ENCODE measurements around the gene SLC44A4.
A peak's percentile ranks its signal among the peaks of the same experiment; 100 is the strongest.
"Not testable (repeated sequence)": the region's sequence is repeated elsewhere in the genome, so short reads cannot be mapped to it uniquely, and the experiment has no call there.

The SLC44A4 gene

DNA sequence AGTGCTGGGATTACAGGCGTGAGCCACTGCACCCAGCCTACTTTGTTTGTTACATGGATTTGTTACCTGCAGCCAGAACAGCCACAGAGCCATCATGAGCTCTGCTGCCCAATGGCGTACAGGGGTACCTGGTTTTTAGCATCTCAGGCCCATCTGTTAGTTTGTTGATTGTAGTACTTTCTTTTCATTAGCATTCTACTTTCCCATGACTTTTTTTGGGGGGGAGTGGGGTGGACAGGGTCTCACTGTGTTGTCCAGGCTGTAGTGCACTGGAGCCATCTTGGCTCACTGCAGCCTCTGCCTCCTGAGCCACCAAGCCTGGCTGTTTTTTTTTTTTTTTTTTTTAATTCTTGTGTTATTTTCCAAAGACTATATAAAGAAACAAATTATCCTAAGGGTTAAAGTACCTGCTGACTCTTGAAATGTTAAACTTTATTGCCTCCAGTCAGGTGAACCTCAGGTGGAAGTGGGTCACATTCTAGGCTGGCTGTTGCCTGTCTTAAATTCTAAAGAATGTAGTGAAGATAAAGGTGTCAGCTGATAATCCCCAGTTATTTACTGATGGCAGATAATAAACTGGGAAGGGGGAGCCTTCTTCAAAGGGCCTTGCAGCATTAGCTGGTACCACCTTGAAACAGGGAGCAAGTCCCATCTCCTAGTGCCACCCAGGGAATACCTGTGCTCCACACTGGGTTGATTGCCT is 31.4 kb downstream of the SLC44A4 start:
- DNase-seq = no peak
- TF ChIP-seq GATA1 (IDR thresholded peaks at IDR 0.05; ENCODE audit: low read depth, low read length) (no peak), POLR2A (IDR thresholded peaks at IDR 0.05; ENCODE audit: low read length) (no peak)

GRCh38 chr6:31844507-31844906 is 34.3 kb downstream of the SLC44A4 start:
- TF ChIP-seq POLR2A (IDR thresholded peaks at IDR 0.05; ENCODE audit: low read length) (no peak), GATA1 (IDR thresholded peaks at IDR 0.05; ENCODE audit: low read depth, low read length) (no peak)
- no peak for DNase-seq

DNA sequence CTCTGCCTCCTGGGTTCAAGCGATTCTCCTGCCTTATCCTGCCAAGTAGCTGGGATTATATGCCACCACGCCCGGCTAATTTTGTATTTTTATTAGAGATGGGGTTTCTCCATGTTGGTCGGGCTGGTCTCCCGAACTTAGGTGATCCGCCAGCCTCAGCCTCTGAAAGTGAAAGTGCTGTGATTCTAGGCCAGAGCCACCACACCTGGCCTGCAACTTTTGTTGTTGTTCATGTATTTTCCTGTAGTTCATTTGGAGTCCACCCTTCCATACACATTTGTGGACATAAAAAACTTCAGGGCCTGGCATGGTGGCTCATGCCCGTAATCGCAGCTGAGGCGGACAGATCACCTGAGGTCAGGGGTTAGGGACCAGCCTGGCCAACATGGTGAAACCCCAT is 36.7 kb downstream of the SLC44A4 start:
- DNase-seq = no peak

GRCh38 chr6:31839779-31840126 is 39.0 kb downstream of the SLC44A4 start:
- peak; percentile 6 for TF ChIP-seq POLR2A (IDR thresholded peaks at IDR 0.05; ENCODE audit: low read length)
- not testable (repeated sequence) for DNase-seq

More for the DNA sequence above, 36.7 kb downstream of the SLC44A4 start:
- no peak for TF ChIP-seq GATA1 (IDR thresholded peaks at IDR 0.05; ENCODE audit: low read depth, low read length)
- TF ChIP-seq POLR2A (IDR thresholded peaks at IDR 0.05; ENCODE audit: low read length) = no peak

DNA sequence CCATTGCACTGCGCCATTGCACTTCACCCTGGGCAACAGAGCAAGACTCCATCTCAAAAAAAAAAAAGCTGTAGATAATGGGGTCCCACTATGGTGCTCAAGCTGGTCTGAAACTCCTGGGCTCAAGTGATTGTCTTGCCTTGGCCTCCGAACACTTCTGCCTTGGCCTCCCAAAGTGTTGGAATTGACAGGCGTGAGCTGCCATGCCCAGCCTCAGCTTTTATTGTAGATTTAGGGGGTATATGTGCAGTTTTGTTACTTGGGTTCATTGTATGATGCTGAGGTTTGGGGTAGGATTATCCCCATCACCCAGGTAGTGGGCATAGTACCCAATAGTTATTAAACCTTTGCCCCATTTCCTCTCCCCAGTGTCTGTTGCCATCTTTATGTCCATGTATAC is 39.8 kb downstream of the SLC44A4 start:
- no peak for TF ChIP-seq GATA1 (IDR thresholded peaks at IDR 0.05; ENCODE audit: low read depth, low read length)
- no peak for TF ChIP-seq POLR2A (IDR thresholded peaks at IDR 0.05; ENCODE audit: low read length)
- DNase-seq = no peak

GRCh38 chr6:31838114-31838553 is 40.7 kb downstream of the SLC44A4 start:
- DNase-seq = not testable (repeated sequence)

DNA sequence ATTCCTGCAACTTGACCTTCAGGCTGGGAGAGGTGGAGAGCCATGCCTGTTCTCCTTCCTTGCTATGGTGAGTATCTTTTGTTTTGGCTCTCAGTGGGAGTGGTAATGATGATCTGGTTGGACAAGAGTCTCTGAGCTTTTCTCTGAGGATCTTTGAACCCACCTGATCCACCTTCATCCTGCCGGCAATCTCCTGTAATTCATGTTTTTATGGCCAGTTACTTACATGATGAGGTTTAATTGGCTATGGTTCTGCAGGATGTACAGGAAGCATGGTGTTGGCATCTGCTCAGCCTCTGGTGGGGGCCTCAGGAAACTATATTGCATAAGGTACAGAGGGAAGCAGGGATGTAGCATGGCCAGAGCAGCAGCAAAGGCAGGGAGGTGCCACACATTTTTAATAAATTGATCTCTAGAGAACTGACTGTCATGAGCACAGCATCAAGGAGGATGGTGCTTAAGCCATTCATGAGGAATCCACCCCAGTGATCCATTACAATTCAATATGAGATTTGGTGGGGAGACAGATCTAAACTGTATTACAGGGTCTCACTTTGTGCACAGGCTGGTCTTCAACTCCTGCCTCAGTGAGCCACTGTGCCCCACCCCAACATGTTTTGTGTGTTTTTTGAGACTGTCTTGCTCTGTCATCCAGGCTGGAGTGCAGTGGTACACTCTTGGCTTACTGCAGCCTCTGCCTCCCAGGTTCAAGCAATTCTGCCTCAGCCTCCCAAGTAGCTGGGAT is 41.3 kb downstream of the SLC44A4 start:
- no peak for DNase-seq
- TF ChIP-seq POLR2A (IDR thresholded peaks at IDR 0.05; ENCODE audit: low read length) (no peak), GATA1 (IDR thresholded peaks at IDR 0.05; ENCODE audit: low read depth, low read length) (no peak)

GRCh38 chr6:31836474-31837368 is 42.1 kb downstream of the SLC44A4 start:
- DNase-seq = peak; percentile 49 to 59

GRCh38 chr6:31836047-31836473 is 42.7 kb downstream of the SLC44A4 start:
- TF ChIP-seq GATA1 (IDR thresholded peaks at IDR 0.05; ENCODE audit: low read depth, low read length) (no peak), POLR2A (IDR thresholded peaks at IDR 0.05; ENCODE audit: low read length) (no peak)
- DNase-seq = peak in 1 of 2 experiments; percentile 58

More at GRCh38 chr6:31836474-31837368, 42.1 kb downstream of the SLC44A4 start:
- TF ChIP-seq POLR2A (IDR thresholded peaks at IDR 0.05; ENCODE audit: low read length) = peak; percentile 13
- TF ChIP-seq GATA1 (IDR thresholded peaks at IDR 0.05; ENCODE audit: low read depth, low read length) = no peak

- TF ChIP-seq GATA1 (IDR thresholded peaks at IDR 0.05; ENCODE audit: low read depth, low read length) = no peak
- peak; percentile 99 for TF ChIP-seq POLR2A (IDR thresholded peaks at IDR 0.05; ENCODE audit: low read length)
- DNase-seq = peak; percentile 91 to 94
Measured at GRCh38 chr6:31834367-31835250, 44.2 kb downstream of the SLC44A4 start.

- DNase-seq = peak; percentile 49 to 70
- TF ChIP-seq POLR2A (IDR thresholded peaks at IDR 0.05; ENCODE audit: low read length) (no peak), GATA1 (IDR thresholded peaks at IDR 0.05; ENCODE audit: low read depth, low read length) (no peak)
Measured at GRCh38 chr6:31831350-31832215, 47.2 kb downstream of the SLC44A4 start.

- DNase-seq = no peak
- no peak for TF ChIP-seq POLR2A (IDR thresholded peaks at IDR 0.05; ENCODE audit: low read length)
- TF ChIP-seq GATA1 (IDR thresholded peaks at IDR 0.05; ENCODE audit: low read depth, low read length) = no peak
Measured at GRCh38 chr6:31830886-31831335, 47.9 kb downstream of the SLC44A4 start.
